Heart left ventricle (tissue), 13 donors: ENCODE results near the gene CFAP161.

Experiments
- CTCF ChIP-seq, 12 donors: fragments of 200-600 bp; sonication (generic) in 4 of 12; IDR thresholded peaks; one replicate each; pipeline versions ENCODE4 v1.5.0 to v1.8.0; 2018 to 2022; ENCODE audit warnings: antibody characterized with exemption in 12 of 12, mild to moderate bottlenecking in 5 of 12
- POLR2A ChIP-seq, 2 donors: fragments of 450-650 bp; IDR thresholded peaks; one replicate each; pipeline ENCODE4 v1.6.1; 2017; ENCODE audit warnings: antibody characterized with exemption in 2 of 2, mild to moderate bottlenecking in 2 of 2, moderate library complexity in 2 of 2
- donor health status: ischemic (EF 13 %, LVEDD 7.1; RV severe dilation, severe dysfunction).
- donor health status: DM: no; HTN: yes; CAD: no.
- donor health status: DM: no; HTN: no; CAD: no.
- donor health status: ischemic (EF 25% LVEDD 6.9; RV normal size, moderate dysfunction).
- donor health status: ischemic (EF 25% LVEDD 5.7; RV mildly dilated, moderate dysfunction).
- donor health status: ischemic (EF 35%, LVEDD 5.7; RV mildly dilated, moderate dysfunction).
- donor health status: nonischemic (EF 11% LVEDD 7.7; RV severe dilation, severe dysfunction).
- donor health status: DM: yes; HTN: yes; CAD: no.
- donor health status: PGD.
- donor health status: ischemic (EF 29% LVEDD 5.4; RV normal size, mild dysfunction).
- donor health status: nonischemic (EF 23%, LVEDD 6.1; RV moderate dilation, normal function).

DNA sequence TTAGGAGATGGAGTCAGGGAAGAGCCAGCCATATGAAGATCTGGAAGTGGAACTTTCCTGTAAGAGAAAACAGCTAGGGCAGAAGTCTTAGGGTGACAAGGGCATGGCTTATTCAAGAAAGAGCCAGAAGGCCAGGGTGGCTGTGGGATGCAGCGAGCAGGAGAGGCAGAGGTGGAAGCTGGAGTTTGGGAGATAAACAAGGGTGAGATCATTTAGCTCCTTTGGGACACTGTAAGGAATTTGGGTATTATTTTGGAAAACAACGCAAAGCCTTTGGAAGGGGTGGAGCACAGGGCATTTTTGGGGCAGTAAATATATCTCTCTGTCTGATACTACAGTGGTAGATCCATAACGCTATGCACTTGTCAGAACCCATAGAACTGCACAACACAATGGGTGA, 57.6 kb downstream of the CFAP161 start:
- TF ChIP-seq CTCF (IDR thresholded peaks at IDR 0.05) (no peak), POLR2A (IDR thresholded peaks at IDR 0.05) (no peak)
